HL-60/S4 treated with phorbol 12-myristate 13-acetate at 8.2 ng/mL for 4 days and 3 days (cell line): ENCODE results near the gene LRP2BP.

Source experiments
- in situ Hi-C: fragments of 300-500 bp; cut with MboI; formaldehyde crosslinking; loops from 2 replicates; pipeline ENCODE4 v1.15.0; 2022; ENCODE audit warnings: low sequenced_read_pairs

The LRP2BP gene

GRCh38 chr4:185395956-185396723, 416 bp upstream of the LRP2BP start:
- in situ Hi-C loops = no loop called here

- in situ Hi-C loops = no loop called here
Measured at GRCh38 chr4:185394568-185395237, 1.0 kb downstream of the LRP2BP start.

GRCh38 chr4:185392156-185392555, 3.6 kb downstream of the LRP2BP start:
- in situ Hi-C loops = no loop called here

- in situ Hi-C loops = no loop called here
Measured at GRCh38 chr4:185390941-185391340, 4.8 kb downstream of the LRP2BP start.

GRCh38 chr4:185387957-185388356, 7.8 kb downstream of the LRP2BP start:
- in situ Hi-C loops = no loop called here

- in situ Hi-C loops = no loop called here
Measured at GRCh38 chr4:185384930-185385331, 10.8 kb downstream of the LRP2BP start.

- in situ Hi-C loops = no loop called here
Measured at GRCh38 chr4:185384061-185384460, 11.7 kb downstream of the LRP2BP start.

GRCh38 chr4:185383451-185383850, 12.3 kb downstream of the LRP2BP start:
- in situ Hi-C loops = no loop called here

- in situ Hi-C loops = no loop called here
Measured at GRCh38 chr4:185382754-185383153, 13.0 kb downstream of the LRP2BP start.

GRCh38 chr4:185381288-185382196, 14.2 kb downstream of the LRP2BP start:
- in situ Hi-C loops = no loop called here

- in situ Hi-C loops = no loop called here
Measured at GRCh38 chr4:185380320-185380719, 15.4 kb downstream of the LRP2BP start.

- in situ Hi-C loops = no loop called here
Measured at GRCh38 chr4:185379326-185380295, 16.1 kb downstream of the LRP2BP start.

- in situ Hi-C loops = no loop called here
Measured at GRCh38 chr4:185378264-185378663, 17.5 kb downstream of the LRP2BP start.

- in situ Hi-C loops = no loop called here
Measured at GRCh38 chr4:185374573-185374972, 21.2 kb downstream of the LRP2BP start.

GRCh38 chr4:185374027-185374426, 21.7 kb downstream of the LRP2BP start:
- in situ Hi-C loops = no loop called here

- in situ Hi-C loops = no loop called here
Measured at GRCh38 chr4:185371702-185372101, 24.0 kb downstream of the LRP2BP start.

GRCh38 chr4:185370268-185370949, 25.3 kb downstream of the LRP2BP start:
- in situ Hi-C loops = no loop called here

GRCh38 chr4:185369731-185370130, 26.0 kb downstream of the LRP2BP start:
- in situ Hi-C loops = no loop called here

GRCh38 chr4:185364886-185365285, 30.8 kb downstream of the LRP2BP start:
- in situ Hi-C loops = no loop called here

GRCh38 chr4:185363251-185363650, 32.5 kb downstream of the LRP2BP start:
- in situ Hi-C loops = no loop called here
